MM.1S (cell line): ENCODE data around the gene USP9X.

Experiments used
- EZH2 ChIP-seq: fragments of 300-600 bp; sonication (generic); optimal IDR thresholded peaks from 2 replicates; pipeline ENCODE3; 2017; ENCODE audit warnings: low read depth, mild to moderate bottlenecking, antibody characterized with exemption, low read length, mixed read lengths
- EZH2phosphoT487 ChIP-seq: fragments of 300-600 bp; sonication (generic); IDR thresholded peaks from 2 replicates; pipeline ENCODE4 v1.6.1; 2018; ENCODE audit warnings: antibody characterized with exemption, low read length
- TF ChIP-seq, protein P1 (sequence below): fragments of 300-600 bp; sonication (generic); IDR thresholded peaks from 2 replicates; pipeline ENCODE4 v1.5.1; 2016; ENCODE audit warnings: antibody characterized with exemption, low read length, mixed read lengths

DNA sequence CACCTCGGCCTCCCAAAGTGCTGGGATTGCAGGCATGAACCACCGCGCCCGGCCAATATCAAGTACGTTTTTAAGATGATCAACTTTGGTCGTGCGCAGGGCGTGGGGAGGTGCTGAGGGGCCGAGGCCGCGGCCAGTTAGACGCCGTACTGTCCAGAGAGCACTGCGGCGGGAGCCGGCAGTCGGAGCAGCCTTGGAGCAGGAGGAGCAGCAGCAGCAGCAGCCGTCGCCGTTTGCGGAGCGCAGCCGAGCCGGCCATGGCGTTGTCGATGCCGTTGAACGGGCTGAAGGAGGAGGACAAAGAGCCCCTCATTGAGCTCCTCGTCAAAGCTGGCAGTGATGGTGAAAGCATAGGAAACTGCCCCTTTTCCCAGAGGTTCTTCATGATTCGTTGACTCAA is 8.5 kb upstream of the USP9X start:
- TF ChIP-seq EZH2: no peak
- TF ChIP-seq, protein P1, sequence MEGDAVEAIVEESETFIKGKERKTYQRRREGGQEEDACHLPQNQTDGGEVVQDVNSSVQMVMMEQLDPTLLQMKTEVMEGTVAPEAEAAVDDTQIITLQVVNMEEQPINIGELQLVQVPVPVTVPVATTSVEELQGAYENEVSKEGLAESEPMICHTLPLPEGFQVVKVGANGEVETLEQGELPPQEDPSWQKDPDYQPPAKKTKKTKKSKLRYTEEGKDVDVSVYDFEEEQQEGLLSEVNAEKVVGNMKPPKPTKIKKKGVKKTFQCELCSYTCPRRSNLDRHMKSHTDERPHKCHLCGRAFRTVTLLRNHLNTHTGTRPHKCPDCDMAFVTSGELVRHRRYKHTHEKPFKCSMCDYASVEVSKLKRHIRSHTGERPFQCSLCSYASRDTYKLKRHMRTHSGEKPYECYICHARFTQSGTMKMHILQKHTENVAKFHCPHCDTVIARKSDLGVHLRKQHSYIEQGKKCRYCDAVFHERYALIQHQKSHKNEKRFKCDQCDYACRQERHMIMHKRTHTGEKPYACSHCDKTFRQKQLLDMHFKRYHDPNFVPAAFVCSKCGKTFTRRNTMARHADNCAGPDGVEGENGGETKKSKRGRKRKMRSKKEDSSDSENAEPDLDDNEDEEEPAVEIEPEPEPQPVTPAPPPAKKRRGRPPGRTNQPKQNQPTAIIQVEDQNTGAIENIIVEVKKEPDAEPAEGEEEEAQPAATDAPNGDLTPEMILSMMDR: no peak
- no peak for TF ChIP-seq EZH2phosphoT487
